ENCODE data around the gene ASTE1.

DNA sequence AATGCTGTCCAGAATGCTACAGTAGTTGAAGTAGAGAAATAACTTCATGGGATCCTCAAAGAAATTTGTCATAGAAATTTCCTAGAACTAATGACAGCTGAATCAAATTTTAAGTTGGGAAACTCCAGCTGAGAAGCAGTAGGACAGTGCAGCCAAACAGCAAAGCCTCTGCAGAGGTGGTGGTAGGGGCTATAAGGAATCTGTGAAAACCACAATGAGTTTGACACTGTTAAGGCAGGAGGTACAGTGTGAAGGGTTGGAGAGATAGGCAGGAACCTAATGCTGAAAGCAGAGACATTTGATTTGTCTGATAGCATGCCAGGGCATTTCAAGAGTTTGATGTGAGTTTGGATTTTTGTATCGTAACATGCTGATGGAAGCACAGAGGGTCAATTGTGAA, 22.0 kb downstream of the ASTE1 start:
- TF ChIP-seq TEAD4 (IDR thresholded peaks at IDR 0.05), result no peak
- TF ChIP-seq EP300 (IDR thresholded peaks at IDR 0.05; ENCODE audit: borderline replicate concordance), result no peak
- no peak for TF ChIP-seq YY1 (IDR thresholded peaks at IDR 0.05; ENCODE audit: low read depth)
- TF ChIP-seq, protein P1, sequence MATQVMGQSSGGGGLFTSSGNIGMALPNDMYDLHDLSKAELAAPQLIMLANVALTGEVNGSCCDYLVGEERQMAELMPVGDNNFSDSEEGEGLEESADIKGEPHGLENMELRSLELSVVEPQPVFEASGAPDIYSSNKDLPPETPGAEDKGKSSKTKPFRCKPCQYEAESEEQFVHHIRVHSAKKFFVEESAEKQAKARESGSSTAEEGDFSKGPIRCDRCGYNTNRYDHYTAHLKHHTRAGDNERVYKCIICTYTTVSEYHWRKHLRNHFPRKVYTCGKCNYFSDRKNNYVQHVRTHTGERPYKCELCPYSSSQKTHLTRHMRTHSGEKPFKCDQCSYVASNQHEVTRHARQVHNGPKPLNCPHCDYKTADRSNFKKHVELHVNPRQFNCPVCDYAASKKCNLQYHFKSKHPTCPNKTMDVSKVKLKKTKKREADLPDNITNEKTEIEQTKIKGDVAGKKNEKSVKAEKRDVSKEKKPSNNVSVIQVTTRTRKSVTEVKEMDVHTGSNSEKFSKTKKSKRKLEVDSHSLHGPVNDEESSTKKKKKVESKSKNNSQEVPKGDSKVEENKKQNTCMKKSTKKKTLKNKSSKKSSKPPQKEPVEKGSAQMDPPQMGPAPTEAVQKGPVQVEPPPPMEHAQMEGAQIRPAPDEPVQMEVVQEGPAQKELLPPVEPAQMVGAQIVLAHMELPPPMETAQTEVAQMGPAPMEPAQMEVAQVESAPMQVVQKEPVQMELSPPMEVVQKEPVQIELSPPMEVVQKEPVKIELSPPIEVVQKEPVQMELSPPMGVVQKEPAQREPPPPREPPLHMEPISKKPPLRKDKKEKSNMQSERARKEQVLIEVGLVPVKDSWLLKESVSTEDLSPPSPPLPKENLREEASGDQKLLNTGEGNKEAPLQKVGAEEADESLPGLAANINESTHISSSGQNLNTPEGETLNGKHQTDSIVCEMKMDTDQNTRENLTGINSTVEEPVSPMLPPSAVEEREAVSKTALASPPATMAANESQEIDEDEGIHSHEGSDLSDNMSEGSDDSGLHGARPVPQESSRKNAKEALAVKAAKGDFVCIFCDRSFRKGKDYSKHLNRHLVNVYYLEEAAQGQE (IDR thresholded peaks at IDR 0.05; ENCODE audit: low read depth), result no peak
- TF ChIP-seq CREB1 (IDR thresholded peaks at IDR 0.05; ENCODE audit: low read depth), result no peak

Data from Ishikawa (cell line).